OCI-LY3 (cell line): ENCODE results near the gene BAIAP3.

Source experiments
- EZH2phosphoT487 ChIP-seq: fragments of 200-600 bp; shearing (Covaris generic); IDR thresholded peaks from 2 replicates; pipeline ENCODE4 v1.6.1; 2018; ENCODE audit warnings: antibody characterized with exemption, mixed run types, low read depth
- TF ChIP-seq, protein P1 (sequence below): fragments of 200-600, 300-600 bp; sonication (generic); IDR thresholded peaks from 2 replicates; pipeline ENCODE4 v1.5.1; 2014; ENCODE audit warnings: antibody characterized with exemption, low read length, low read depth

DNA sequence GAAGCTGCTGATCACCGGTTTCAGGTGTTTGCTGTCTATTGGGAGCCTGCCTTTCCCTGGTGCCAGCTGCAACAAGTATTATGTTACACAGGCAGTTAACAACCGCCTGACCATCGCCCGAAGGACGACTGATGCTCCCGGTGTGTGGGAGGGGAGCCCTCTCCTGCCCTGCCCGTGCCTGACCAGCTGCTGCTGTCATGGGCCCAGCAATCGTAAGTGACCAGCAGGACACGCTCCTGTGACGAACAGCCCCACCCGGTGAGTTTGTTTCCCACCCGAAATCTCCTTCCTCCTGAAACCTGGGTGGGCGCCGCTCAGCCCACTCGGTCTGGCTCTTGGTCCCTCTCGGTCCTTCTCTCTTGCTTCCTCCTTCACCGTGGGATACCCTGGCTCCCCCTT, 41.9 kb upstream of the BAIAP3 start:
- TF ChIP-seq, protein P1, sequence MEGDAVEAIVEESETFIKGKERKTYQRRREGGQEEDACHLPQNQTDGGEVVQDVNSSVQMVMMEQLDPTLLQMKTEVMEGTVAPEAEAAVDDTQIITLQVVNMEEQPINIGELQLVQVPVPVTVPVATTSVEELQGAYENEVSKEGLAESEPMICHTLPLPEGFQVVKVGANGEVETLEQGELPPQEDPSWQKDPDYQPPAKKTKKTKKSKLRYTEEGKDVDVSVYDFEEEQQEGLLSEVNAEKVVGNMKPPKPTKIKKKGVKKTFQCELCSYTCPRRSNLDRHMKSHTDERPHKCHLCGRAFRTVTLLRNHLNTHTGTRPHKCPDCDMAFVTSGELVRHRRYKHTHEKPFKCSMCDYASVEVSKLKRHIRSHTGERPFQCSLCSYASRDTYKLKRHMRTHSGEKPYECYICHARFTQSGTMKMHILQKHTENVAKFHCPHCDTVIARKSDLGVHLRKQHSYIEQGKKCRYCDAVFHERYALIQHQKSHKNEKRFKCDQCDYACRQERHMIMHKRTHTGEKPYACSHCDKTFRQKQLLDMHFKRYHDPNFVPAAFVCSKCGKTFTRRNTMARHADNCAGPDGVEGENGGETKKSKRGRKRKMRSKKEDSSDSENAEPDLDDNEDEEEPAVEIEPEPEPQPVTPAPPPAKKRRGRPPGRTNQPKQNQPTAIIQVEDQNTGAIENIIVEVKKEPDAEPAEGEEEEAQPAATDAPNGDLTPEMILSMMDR: no peak
- TF ChIP-seq EZH2phosphoT487: no peak
